GM19328 (cell line): ENCODE data around the gene SYP.
"Not testable (repeated sequence)": the region's sequence is repeated elsewhere in the genome, so short reads cannot be mapped to it uniquely, and the experiment has no call there.

Source experiments
- ATAC-seq: cut with Tn5 transposase; IDR thresholded peaks from one replicate; pipeline ENCODE4 v1.9.1; 2021; ENCODE audit warnings: mild to moderate bottlenecking, moderate library complexity; ENCODE audit not compliant: unreplicated experiment

Gene SYP

DNA sequence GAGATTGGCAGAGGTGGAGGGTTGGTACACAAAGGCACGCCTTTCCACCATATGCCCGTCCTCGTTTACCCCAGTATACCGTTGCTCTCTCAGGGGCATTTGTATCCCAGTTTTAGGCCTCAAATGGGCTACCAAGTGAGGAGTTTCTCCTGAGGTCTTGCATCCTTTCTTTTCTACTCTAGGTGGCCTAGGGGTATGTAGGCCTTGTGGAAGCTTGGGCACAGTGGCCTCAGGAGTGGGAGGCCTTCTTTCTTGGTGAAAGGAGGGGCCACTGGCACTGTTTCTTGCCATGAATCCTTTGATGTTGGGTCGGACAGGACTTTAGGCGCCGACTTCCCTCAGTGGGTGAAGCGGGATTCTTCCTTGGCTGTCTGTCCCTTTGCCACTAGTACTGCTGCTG lies 52.7 kb downstream of the SYP start:
- ATAC-seq: no peak

DNA sequence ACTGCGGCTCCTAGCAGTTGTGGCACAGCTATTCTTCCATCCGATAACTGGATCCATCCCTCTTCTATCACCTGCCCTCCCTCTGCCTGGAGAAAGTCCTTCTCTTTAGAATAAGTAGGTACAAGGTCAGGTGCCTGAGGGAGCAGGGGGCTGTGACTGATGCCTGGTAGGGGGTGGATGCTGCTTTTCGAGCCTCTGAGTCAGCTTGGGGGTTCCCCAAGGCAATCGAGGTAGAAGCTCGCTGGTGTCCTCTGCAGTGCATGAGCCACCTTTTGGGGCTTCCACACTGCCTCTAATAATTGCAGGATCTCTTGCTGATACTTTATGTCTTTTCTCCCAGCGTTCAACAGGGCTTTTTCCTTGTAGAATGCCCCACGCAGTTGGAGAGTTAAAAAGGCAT lies 56.8 kb downstream of the SYP start:
- ATAC-seq: not testable (repeated sequence)

DNA sequence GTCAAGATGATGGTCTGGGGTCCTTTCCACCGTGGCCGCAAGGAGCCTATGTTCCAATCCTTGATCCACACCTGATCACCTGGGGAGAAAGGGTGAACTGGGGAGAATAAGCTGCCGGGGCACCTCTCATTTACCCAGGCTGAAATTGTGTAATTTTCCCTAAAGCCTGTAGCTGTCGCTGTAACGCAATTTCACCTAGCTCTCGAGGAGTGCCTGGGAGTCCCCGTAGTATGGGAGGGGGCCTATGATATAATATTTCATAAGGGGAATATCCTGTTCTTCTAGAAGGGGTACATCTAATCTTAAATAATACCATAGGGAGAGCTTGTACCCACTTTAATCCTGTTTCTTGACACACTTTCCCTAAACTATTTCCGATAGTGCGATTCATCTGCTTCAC lies 57.7 kb downstream of the SYP start:
- ATAC-seq: not testable (repeated sequence)

DNA sequence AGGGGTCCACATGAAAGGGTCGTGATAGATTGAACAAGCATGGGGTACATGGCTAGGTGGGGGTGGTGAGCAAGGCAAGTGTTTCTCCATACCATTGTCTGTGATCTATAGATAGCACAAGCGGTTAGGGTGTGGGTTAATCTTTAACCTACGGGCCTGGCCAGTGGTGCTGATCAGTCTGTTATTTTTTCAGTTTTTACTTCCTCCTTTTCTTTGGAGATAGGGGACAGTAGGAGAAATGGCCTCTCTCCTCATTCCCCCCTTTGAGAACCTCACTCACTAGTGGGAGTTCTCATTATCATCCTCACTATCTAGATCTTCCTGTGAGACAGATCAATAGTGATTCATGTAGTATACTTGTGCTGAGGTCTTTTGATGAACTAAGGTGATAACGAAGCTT lies 60.3 kb downstream of the SYP start:
- no peak for ATAC-seq
